GM18511 (cell line): Measurements from ENCODE around the gene TIMM23.
"Not testable (repeated sequence)": the region's sequence is repeated elsewhere in the genome, so short reads cannot be mapped to it uniquely, and the experiment has no call there.

Source experiments
- ATAC-seq: cut with Tn5 transposase; IDR thresholded peaks from one replicate; pipeline ENCODE4 v1.9.1; 2021; ENCODE audit warnings: mild to moderate bottlenecking, moderate library complexity; ENCODE audit not compliant: unreplicated experiment

TIMM23 gene, protein sequence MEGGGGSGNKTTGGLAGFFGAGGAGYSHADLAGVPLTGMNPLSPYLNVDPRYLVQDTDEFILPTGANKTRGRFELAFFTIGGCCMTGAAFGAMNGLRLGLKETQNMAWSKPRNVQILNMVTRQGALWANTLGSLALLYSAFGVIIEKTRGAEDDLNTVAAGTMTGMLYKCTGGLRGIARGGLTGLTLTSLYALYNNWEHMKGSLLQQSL

DNA sequence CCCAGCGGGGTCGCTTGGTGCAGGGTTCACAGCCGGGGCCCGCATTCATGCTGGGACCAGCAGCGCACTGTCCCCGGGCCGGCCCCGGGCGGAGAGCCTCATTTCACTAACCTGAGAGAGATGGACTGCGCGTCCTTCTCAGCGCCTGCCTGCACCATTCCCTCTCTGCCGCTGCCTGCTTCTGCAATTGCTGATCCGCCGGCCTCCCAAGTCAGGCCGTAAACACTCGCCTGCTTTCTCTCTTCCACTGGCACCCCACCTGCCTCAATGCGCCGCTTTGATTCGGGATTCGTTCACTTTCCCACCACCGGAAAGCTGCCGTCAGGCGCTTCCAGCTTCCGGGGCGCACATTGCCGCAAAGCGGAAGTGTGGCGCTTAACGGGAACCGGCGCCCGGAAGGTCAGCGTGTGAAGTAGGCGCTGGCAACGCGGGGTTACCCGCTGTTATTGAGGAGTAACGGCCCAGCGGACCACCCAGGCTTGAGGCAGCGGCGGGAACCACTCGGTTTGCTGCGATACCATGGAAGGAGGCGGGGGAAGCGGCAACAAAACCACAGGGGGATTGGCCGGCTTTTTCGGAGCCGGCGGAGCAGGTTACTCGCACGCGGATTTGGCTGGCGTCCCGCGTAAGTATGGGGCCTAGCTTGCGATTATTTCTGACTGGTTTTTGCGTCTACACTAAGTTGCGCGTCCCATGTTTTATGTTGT, at the start of gene TIMM23:
TSS of gene TIMM23 (plus strand) at position 384 of the 707 bp plus-strand sequence. CDS start at position 520, 136 bp downstream.
- ATAC-seq = peak; percentile 81

DNA sequence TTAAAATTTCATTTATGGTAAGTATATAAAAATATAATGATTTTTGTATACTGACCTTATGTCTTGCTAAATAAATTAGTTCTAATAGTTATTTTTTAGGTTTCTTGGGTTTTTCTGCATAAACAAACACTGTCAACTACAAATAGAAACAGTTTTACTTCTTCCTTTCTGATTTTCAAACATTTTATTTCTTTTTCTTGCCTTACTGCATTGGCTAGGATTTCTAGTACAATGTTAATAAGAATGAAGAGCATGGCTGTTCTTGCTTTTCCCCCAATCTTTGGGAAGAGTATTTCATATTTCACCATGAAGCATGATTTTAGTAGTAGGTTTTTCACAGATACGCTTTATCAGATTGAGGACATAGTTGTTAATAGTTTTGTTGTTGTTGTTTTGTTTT, 45.5 kb upstream of the TIMM23 start:
- not testable (repeated sequence) for ATAC-seq

DNA sequence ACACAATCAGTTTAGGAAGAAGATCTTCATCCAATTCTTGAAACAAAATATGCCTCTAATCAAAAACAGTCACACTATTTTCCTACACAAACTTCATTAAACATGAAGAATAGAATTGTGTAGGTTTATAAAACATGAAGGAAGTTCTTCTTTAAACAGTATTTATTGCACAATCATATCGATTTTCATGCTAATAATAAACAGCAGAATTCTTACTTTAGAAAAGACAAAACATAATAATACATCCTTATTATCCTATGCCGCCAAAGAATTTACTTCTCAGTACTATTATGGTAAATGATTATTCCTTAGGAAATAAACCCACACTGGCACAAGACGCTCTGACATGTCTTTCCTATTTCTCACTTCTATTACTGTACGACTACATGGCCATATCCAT, 41.0 kb upstream of the TIMM23 start:
- not testable (repeated sequence) for ATAC-seq

DNA sequence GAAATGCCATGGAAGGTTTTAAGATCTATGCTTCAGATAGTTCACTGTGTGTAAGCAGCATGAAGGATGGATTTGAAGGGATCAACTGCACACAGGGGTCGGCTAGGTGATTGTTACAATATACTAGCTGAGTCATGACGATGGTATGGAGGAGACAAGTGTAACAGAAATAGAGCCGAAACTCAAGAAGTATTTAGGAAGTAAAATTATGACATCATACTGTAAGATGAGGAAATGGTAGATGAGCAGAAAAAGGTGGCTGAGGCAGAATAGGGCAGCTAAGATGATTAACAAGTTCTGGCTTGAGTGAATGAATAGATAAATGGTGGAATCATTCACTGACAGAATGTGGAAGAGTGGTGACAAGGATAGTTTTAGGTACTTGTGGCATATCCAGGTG, 37.5 kb upstream of the TIMM23 start:
- not testable (repeated sequence) for ATAC-seq

DNA sequence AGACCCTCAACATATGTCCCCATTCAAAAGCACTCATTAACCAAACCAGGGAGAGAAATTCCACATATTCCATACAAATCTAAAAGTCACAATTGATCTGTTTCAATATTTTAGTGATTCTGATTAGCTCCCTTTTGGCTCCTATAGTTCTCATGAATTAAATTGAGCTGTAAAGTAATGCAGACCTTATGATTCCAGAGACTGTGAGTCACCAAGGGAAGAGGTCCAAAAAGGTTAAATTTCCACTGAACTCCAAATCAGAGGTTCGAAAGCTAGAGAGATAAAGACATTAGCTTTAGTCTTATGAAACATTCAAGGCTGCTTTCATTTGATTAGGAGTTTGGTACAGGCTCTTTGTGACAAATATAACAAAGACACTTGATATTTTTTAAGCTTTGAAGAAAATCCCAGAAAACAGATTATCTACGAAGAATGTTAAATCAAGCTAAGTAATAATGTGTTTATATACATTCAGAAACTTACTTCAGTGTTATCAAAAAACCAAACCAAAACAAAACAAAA, 33.1 kb upstream of the TIMM23 start:
- ATAC-seq = not testable (repeated sequence)

DNA sequence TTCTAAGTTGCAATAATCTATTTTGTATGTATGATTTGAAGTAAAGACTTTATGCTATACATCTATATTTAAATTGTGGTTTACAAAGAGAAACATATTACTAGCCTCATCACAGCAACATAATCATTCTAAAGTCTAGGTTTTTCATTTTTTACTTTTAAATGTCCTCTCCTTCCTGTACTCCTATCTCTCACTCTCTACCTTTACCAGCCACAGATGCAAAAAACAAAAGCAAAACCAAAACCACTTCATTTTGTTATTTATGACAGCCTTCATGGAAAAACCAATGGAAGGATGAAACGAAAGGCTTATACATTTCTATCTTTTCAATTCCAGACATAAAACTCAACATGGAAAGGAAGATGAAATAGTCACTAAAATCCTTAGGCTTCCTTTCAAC, 31.1 kb upstream of the TIMM23 start:
- not testable (repeated sequence) for ATAC-seq

DNA sequence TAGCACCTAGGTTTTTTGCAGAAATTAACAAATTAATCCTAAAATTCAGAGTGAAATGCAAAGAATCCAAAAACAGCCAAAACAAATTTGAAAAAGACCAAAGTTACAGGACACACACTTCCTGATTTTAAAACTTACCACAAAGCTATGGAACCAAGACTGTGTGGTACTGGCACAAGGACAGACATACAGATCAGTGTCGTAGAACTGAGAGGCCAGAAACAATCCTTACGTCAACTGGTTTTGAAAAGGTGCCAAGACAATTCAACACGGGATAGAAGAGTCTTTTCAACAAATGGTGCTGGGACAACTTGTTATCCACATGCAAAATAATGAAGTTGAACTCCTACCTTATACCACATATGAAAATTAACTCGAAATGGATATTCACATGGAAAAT, 26.8 kb upstream of the TIMM23 start:
- not testable (repeated sequence) for ATAC-seq

DNA sequence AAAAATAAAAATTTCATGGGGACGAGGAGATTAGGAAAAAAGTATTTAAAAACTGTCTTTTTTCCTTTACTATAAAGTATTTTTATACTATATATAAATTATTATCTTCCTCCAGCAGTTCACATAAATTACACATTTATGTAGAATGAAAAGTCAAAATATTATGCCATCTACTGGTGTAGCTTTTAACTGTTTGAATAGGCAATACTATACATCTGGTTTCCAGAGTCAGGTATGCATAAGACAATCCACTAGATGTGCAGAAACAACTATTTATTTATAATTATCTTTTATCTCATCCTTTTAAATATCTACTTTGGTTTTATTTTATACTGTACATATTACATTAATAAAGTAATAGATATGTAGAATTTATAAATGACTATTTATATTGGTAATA, 24.9 kb upstream of the TIMM23 start:
- ATAC-seq = not testable (repeated sequence)

DNA sequence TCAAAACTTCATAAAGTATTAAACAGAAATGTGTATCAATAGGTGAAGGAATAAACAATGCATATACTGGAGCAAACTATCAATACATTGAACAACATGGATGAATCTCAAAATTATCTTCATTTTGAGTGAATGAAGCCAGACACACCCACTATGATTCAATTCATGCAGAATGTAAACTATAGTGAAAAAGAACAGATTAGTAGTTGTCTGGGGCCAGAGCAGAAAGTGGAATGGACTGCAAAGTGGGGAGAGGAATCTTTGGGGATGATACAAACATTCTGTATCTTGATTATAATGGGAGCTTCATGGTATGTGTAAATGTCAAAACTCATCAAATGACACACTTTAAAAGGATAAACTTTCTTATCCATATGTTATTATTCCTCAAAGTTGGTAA, 23.5 kb upstream of the TIMM23 start:
- not testable (repeated sequence) for ATAC-seq

DNA sequence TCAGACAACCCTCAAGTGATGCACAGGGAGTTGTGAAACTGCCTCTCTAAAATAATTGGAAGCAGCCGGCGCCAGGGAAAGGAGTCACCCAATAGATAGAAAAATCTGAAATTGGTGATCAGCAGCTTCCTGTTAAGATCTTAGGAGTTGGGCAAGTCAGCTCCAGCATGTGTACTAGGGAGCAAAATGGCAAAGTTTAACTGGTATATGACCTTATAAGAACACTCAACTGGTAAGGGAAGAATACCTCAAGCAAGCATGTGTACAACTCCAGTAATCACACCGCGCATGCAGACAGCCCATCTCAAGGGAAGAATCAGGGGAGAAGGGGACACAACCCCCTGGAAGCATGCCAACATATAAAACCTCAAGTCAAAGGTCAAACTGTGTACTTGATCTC, 17.9 kb upstream of the TIMM23 start:
- ATAC-seq = not testable (repeated sequence)

DNA sequence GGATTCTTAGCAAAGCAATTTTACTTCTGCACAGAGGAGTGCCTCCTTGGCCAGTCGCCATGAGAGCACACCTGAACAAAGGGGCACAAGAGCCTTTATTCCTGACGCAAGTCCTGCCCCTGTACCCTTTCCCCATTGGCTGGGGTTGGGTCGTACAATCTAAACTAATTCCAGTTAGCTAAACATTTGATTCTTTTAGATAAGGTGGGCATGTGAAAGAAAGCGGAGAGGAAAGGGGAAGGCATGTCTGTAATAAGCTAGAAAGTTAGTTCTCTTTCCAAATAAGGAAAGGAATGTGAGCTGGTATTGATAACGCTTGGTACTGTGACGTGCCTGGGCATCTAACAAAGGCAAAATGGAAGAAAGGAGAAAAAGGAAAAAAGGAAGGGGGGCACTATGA, 15.7 kb upstream of the TIMM23 start:
- not testable (repeated sequence) for ATAC-seq

DNA sequence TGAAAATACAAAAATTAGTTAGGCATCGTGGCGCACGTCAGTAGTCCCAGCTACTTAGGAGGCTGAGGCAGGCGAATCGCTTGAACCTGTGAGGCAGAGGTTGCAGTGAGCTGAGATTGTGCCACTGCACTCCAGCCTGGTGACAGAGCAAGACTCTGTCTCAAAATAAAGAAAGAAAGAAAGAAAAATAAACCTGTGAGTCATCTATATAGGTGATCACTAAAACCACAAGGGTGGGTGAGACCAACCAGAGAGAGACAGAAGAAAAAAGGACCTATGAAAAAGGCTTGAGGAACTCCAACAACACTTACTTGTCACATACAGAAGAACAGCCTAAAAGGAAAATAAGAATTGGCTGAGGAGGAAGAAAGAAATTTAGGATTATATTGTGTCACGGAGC, 14.4 kb upstream of the TIMM23 start:
- not testable (repeated sequence) for ATAC-seq

DNA sequence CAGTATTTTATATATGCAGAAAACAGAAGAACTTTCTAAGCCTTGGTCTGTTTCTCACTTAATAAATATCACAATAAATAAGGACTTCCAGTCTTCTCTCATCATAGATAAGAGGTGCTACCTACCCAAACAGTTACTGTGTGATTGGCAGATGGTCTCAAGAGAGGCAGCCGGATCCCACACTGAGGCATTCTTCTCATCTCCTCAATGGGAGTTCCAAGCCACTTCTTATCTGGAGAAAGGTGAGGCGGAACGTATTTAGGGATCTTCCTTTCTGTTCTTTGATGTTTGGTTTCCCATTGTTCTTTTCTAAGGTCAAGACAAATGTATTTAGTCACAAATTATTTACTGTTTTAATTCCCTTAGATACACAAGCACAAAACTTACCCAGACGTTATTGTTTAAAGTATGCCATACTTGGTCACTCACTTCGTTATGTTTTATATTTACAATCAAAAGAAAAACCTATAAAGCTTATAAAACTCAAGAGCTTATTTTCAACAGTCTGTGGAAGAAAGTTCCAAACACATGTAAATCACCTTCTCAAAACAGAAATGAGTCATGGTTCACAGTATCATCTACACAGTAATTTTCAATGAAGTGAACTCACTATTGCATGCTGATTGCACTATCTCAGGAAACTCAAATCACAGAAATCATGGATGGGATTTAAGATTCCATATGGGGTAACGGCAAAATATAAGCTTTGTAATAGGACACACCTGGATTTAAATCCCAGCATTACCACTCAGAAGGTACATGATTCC, 9.4 kb upstream of the TIMM23 start:
- not testable (repeated sequence) for ATAC-seq

DNA sequence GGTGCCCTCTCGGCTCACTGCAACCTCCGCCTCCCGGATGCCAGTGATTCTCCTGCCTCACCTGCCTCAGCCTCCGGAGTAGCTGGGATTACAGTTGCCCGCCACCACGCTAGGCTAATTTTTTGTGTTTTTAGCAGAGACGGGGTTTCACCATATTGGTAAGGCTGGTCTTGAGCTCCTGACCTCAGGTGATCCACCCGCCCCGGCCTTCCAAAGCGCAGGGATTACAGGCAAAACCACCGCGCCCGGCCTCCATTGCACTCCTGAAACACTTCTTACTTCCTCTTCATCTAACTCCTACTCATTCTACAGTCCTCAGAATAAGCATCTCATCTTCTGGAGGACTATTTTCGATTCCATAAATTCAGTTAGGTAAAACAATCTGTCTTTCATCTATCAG, 1.3 kb upstream of the TIMM23 start:
- ATAC-seq = not testable (repeated sequence)

DNA sequence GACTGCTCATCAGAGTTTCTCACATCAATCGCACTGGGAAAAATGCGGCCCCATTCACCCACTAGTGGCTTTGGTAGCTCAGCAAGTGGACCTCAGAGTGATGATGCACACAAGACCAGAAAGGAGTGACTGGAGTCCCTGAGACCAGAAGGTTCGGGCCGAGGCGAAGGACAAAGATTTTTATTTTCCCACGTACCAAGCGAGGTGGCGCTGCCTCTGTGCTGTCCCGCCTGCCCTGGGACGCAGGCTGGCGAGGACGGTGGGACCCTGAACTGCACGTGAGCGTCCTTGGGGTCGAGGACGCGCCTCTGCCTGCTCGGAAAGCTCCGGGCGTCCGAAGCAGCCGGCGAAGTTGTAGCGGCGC, 565 bp upstream of the TIMM23 start:
- peak; percentile 45 for ATAC-seq

DNA sequence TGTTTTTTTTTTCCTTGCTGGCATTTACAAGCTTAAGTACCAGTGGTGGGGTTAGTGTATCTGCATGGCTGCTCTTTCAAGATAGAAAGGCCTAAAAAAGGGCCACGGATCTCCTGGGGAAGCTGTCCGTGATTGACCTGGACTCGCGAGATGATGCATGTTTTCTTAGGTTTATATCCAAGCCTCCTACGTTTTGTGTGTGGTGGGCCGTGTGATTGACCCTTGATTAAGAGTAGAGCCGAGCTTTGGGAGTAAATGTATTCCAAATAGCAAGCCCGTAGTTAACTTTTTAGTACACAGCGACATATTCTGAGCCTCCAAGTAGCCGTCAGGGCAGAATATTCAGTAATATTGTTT, 502 bp downstream of the TIMM23 start:
- peak; percentile 14 for ATAC-seq

DNA sequence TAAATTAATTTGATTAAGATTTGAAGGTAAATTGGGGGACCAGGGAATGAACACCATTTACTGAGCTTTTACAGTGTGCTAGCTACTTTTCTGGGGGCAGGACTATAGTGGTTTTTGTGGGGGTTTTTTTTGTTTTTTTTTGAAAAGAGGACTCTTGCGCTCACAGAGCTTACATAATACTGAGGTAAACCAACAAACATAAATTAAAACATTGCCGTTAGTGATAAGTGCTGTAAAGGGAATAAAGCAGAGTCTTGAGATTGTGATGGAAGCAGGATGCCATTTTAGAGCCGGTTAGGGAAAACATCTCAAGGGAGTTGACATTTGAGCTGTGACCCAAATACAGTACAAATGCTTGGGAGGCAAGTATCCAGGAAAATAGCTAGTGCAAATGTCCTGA, 1.8 kb downstream of the TIMM23 start:
- ATAC-seq = not testable (repeated sequence)

DNA sequence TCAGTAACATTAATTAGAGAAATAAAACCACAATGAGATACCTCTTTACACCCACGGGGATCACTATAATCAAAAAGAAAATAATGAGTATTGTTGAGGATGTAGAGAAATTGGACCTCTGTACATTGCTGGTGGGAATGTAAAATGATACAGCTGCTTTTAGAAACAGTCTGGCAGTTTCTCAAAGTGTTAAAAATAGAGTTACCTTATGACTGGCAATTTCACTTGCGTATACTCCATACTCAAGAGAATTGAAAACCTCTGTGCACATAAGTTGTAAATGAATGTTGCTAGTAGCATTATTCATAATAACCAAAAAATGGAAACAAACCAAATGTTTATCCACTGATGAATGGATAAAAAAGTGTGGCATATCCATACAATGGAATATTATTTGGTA, 6.3 kb downstream of the TIMM23 start:
- ATAC-seq = not testable (repeated sequence)

DNA sequence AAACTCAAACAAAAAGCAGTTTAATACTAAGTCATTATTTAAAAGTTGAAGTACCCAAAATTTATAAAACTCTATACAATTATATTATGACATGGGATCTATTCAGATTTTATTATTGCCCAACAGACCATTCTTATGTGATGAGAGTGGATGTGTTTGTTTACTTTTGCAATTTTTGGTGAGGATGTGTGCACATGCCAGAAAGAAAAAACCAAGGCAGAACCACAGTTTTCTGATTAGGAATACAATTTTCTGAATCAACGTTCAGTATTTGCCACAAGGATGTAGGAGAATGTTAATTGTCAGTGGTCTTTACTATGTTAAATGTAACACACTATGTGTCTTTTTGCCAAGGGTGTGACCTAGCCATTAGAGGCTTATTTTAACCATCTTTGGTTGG, 9.1 kb downstream of the TIMM23 start:
- not testable (repeated sequence) for ATAC-seq

DNA sequence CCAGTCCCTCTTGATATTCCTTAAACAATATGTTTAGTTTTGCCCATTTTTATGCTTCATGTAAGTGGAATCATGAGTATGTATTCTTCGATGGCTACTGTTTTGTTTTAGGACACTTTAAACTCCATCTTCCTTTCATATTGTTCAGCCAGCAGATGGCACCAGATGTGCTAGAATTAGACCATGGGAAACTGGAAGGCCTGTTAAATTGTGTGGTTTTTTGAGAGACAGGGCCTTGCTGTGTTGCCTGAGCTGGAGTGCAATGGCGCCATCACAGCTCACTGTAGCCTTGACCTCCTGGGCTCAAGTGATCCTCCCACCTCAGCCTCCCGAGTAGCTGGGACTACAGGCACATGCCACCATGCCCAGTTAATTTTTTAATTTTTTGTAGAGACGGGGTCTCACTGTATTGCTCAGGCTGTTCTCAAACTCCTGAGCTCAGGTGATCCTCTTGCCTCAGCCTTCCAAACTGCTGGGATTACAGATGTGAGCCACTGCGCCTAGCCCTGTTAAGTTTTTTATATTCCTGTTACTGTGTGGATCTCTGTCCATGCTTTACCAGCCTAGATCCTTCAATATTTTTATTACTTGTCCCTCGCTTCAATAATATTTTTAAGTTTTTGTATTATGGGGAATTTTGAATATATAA, 11.4 kb downstream of the TIMM23 start:
- ATAC-seq = not testable (repeated sequence)

DNA sequence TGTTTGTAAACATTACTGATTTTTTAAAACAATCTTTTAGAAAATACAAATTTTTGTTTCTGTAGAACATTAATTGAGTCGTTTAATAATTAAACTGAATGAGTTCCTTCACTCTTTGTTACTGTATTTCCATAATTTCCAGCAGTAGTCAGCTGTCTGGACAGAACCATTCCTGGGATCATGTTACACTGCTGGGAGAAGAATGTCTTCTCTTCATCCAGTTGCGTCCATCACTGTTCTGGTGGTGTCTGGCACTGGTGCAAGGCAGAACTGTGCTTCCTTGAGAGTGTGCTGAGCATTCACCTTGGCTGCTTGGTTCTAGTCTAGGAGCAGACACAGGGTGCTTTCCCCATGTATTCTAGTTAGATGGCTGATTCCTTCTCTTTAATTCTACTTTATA, 12.2 kb downstream of the TIMM23 start:
- not testable (repeated sequence) for ATAC-seq
